LNCaP clone FGC (cell line): ENCODE data around the gene BCAT1.

Source experiments
- DNase-seq: peaks from one replicate; pipeline ENCODE4 v3.0.0-alpha.2; 2011; ENCODE audit warnings: low read depth
- H3K4me3 ChIP-seq: 2 replicates; pipeline ENCODE4 v1.5.1; 2011; ENCODE audit warnings: mild to moderate bottlenecking, low read depth, low read length, control low read depth
- CTCF ChIP-seq: IDR thresholded peaks from 2 replicates; pipeline ENCODE4 v1.5.1; 2012; ENCODE audit warnings: mild to moderate bottlenecking; ENCODE audit not compliant: control insufficient read depth, insufficient read depth; ENCODE audit errors: extremely low read depth

The BCAT1 gene

GRCh38 chr12:24788886-24789285 lies 160.0 kb downstream of the BCAT1 start:
- TF ChIP-seq CTCF, result no peak
- no peak for DNase-seq
- H3K4me3 ChIP-seq, result no peak overlapping the region

- 0 out of 2 replicates have a peak, but pooled peaks have one; percentile 28 for TF ChIP-seq CTCF
- no peak for DNase-seq
- no peak overlapping the region for H3K4me3 ChIP-seq
Measured at GRCh38 chr12:24780697-24781368, 168.1 kb downstream of the BCAT1 start.

GRCh38 chr12:24778486-24779304 lies 170.2 kb downstream of the BCAT1 start:
- peak; percentile 23; the same call in 1 of the 2 replicates for TF ChIP-seq CTCF
- no peak for DNase-seq
- no peak overlapping the region for H3K4me3 ChIP-seq

- H3K4me3 ChIP-seq, result no peak overlapping the region
- no peak for TF ChIP-seq CTCF
- DNase-seq, result no peak
Measured at GRCh38 chr12:24777359-24777758, 171.5 kb downstream of the BCAT1 start.

- no peak for TF ChIP-seq CTCF
- no peak for DNase-seq
- H3K4me3 ChIP-seq, result no peak overlapping the region
Measured at GRCh38 chr12:24776861-24777260, 172.0 kb downstream of the BCAT1 start.

GRCh38 chr12:24775073-24775472 lies 173.8 kb downstream of the BCAT1 start:
- TF ChIP-seq CTCF, result no peak
- H3K4me3 ChIP-seq, result no peak overlapping the region
- DNase-seq, result no peak
